ENCODE measurements around the gene CFTR. TPM values are rescaled to one million over a fixed set of nuclear protein-coding genes. Genes with fewer than 3 reads are reported as not detected.

Gene CFTR
- total RNA-seq, 1 experiment from 2014 or later, result not detected

DNA sequence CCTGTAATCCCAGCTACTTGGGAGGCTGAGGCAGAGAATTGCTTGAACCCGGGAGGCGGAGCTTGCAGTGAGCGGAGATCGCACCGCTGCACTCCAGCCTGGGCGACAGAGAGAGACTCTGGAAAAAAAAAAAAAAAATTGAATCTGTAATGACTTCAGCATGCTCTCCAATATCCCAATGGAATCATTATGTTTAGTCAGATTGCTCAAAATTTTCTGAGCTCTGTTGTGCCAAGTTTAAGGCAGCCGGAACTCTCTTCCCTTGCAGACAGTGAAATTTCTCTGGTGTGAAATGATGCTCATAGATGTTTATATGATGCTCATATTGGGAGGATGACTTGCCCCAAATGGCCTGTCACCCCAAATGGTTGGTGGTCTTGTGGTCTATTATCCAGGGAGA lies 212.5 kb downstream of the CFTR start:
- Histone ChIP-seq H3K9ac (ENCODE audit: low read length) (no peak overlapping the region), H2AFZ (ENCODE audit: low read depth, low read length, poor library complexity, severe bottlenecking) (no peak overlapping the region), H3K4me3 (replicated peaks in 1 of 2; ENCODE audit: low read depth in 1 of 2, low read length in 2 of 2) (no peak overlapping the region), H3K4me1 (ENCODE audit: control insufficient read depth in 1 of 2, insufficient read depth in 2 of 2, low read length in 2 of 2) (no peaks in the 10 kb centered on the region), H3K9me2 (ENCODE audit: insufficient read depth) (no peaks in the 10 kb centered on the region), H3K9me3 (ENCODE audit: control insufficient read depth in 1 of 2, insufficient read depth in 1 of 2, low read depth in 1 of 2, low read length in 2 of 2) (no peaks in the 10 kb centered on the region), H4K20me1 (ENCODE audit: insufficient read depth) (no peaks in the 10 kb centered on the region), H3K4me2 (ENCODE audit: low read length) (no peak overlapping the region), H3K36me3 (ENCODE audit: control insufficient read depth in 1 of 2, insufficient read depth in 2 of 2, low read length in 2 of 2) (no peaks in the 10 kb centered on the region), H3K27ac (ENCODE audit: low read depth, low read length) (no peak overlapping the region), H3K79me2 (ENCODE audit: insufficient read depth, low read length) (no peaks in the 10 kb centered on the region), H3K27me3 (ENCODE audit: insufficient read depth, low read length) (no peaks in the 10 kb centered on the region)
- POLR2A ChIA-PET, result no interaction called here
- no peak for TF ChIP-seq SRF (IDR thresholded peaks at IDR 0.05; ENCODE audit: low read depth)
- TF ChIP-seq ZFX (IDR thresholded peaks at IDR 0.05), result no peak
- TF ChIP-seq SP1 (IDR thresholded peaks at IDR 0.05; ENCODE audit: low read depth), result no peak
- TF ChIP-seq POLR2AphosphoS5 (IDR thresholded peaks at IDR 0.05; ENCODE audit: low read depth, low read length), result no peak
- TF ChIP-seq, protein P1, sequence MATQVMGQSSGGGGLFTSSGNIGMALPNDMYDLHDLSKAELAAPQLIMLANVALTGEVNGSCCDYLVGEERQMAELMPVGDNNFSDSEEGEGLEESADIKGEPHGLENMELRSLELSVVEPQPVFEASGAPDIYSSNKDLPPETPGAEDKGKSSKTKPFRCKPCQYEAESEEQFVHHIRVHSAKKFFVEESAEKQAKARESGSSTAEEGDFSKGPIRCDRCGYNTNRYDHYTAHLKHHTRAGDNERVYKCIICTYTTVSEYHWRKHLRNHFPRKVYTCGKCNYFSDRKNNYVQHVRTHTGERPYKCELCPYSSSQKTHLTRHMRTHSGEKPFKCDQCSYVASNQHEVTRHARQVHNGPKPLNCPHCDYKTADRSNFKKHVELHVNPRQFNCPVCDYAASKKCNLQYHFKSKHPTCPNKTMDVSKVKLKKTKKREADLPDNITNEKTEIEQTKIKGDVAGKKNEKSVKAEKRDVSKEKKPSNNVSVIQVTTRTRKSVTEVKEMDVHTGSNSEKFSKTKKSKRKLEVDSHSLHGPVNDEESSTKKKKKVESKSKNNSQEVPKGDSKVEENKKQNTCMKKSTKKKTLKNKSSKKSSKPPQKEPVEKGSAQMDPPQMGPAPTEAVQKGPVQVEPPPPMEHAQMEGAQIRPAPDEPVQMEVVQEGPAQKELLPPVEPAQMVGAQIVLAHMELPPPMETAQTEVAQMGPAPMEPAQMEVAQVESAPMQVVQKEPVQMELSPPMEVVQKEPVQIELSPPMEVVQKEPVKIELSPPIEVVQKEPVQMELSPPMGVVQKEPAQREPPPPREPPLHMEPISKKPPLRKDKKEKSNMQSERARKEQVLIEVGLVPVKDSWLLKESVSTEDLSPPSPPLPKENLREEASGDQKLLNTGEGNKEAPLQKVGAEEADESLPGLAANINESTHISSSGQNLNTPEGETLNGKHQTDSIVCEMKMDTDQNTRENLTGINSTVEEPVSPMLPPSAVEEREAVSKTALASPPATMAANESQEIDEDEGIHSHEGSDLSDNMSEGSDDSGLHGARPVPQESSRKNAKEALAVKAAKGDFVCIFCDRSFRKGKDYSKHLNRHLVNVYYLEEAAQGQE (IDR thresholded peaks at IDR 0.05; ENCODE audit: low read depth), result no peak
- no peak for TF ChIP-seq EZH2 (IDR thresholded peaks at IDR 0.05)
- TF ChIP-seq JUND (IDR thresholded peaks at IDR 0.05), result no peak
- no peak for TF ChIP-seq FOSL1 (IDR thresholded peaks at IDR 0.05; ENCODE audit: low read depth)
- TF ChIP-seq, protein P2, sequence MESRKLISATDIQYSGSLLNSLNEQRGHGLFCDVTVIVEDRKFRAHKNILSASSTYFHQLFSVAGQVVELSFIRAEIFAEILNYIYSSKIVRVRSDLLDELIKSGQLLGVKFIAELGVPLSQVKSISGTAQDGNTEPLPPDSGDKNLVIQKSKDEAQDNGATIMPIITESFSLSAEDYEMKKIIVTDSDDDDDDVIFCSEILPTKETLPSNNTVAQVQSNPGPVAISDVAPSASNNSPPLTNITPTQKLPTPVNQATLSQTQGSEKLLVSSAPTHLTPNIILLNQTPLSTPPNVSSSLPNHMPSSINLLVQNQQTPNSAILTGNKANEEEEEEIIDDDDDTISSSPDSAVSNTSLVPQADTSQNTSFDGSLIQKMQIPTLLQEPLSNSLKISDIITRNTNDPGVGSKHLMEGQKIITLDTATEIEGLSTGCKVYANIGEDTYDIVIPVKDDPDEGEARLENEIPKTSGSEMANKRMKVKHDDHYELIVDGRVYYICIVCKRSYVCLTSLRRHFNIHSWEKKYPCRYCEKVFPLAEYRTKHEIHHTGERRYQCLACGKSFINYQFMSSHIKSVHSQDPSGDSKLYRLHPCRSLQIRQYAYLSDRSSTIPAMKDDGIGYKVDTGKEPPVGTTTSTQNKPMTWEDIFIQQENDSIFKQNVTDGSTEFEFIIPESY (IDR thresholded peaks at IDR 0.05; ENCODE audit: extremely low read depth, insufficient replicate concordance, low read length), result no peak
- no peak for TF ChIP-seq EZH2phosphoT487 (IDR thresholded peaks at IDR 0.05; ENCODE audit: borderline replicate concordance)
- TF ChIP-seq RAD21 (IDR thresholded peaks at IDR 0.05; ENCODE audit: low read depth), result no peak
- TF ChIP-seq EGR1 (IDR thresholded peaks at IDR 0.05; ENCODE audit: low read depth), result no peak
- intact Hi-C loops (cut with micrococcal nuclease), result no loop called here
- CTCF ChIA-PET, result no interaction called here
- ATAC-seq (no peak), DNase-seq (ENCODE audit: low read depth, low spot score) (no peak)
- RAD21 ChIA-PET (ENCODE audit: low non-redundant PET in 1 of 2, low total read pairs in 2 of 2, uncharacterized antibody in 2 of 2, unreplicated experiment in 2 of 2), result no interaction called here
- no TSS peak for BruUV-seq (replicated peaks)
